ENCODE measurements around the gene MAP9.

Gene MAP9

DNA sequence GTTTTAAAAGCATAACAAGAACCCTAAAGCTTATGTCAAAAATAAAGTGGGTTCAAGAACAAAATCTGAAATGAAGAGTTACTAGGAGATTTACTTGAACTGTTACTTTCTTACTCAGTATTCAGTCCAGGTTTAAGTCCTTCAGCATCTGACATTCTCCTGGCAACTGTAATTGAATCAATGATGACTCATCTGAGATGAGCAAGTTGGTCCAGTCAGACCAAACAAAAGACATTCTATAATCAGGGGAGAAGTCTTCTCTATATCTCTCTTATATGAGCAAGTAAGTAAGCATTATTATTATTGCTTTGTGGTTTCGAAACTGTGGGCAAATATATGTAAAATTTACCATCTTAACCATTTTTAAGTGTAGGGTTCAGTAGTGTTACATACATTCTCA lies 34.6 kb downstream of the MAP9 start:
- TF ChIP-seq CTCF (IDR thresholded peaks at IDR 0.05), result no peak

DNA sequence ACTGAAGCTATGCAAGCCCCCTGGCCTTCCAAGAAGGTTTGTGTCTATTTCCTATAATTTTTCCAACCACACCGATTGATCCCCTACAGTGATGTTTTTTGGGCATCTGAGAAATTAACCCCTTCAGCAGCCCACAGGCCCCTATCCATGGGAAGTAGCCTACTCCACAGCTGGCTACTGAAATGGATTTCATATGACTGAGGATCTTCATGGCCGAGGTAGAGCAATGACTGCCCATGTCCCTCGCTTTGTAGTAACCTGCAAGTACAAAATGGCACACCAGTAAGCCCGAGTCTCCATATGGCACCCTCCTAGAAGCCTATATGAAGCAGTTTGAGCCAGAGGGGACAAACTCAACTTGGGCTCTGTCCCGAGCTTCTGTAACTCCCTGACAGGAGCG lies 36.8 kb downstream of the MAP9 start:
- no peak for TF ChIP-seq CTCF (IDR thresholded peaks at IDR 0.05)

DNA sequence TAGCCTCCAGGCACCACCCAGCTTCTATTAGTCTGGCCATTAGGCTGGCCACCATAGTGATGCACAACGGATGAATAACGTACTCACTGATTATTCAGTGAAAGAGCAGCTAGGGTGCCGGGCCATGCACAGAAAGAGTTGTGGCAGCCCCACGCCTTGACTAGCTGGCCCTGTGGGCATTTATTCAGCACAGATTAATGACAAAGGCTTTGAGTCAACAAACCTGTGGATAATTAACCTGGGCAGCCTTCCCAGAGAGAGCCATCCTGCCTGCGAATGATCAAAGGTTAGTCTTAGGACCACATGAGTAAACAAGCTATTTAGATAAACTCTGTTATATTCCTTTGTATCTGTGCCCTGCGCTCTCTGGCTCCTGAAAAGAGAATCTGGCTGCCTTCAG lies 37.2 kb downstream of the MAP9 start:
- TF ChIP-seq CTCF (IDR thresholded peaks at IDR 0.05), result no peak

DNA sequence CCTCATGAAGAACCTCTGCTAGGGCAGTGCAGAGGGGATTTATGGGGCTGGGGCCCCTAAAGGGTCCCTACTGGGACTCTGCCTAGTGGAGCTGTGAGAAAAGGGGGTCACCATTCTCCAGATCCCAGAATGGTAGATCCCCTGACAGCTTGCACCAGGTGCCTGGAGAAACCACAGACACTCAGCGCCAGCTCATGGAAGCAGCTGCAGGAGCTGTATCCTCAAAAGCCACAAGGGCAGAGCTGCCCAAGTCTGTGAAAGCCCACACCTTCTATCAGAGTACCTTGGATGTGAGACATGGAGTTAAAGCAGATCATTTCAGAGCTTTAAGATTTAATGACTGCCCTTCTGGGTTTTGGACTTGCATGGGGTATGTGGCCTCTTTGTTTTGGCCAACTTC lies 38.6 kb downstream of the MAP9 start:
- TF ChIP-seq CTCF (IDR thresholded peaks at IDR 0.05), result no peak

DNA sequence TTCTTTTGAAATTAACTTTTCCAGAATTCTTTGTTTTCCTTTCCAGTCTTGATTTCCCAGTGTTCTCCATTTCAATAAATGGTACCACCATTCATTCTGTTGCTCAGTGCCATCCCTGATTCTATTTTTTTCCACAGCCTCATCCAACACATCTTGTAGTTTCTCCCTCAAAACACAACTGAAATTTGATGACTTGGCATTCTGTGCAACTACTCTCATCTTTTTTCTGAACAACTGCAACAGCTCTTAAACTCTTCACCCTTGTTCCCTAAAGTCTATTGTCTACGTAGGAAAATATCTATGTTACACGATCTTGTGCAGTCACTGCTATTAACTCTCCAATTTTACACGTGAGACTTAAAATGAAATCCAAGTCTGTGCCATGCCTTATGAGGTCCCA lies 40.5 kb downstream of the MAP9 start:
- no peak for TF ChIP-seq CTCF (IDR thresholded peaks at IDR 0.05)

- no peak for TF ChIP-seq CTCF (IDR thresholded peaks at IDR 0.05)
These were observed 45.3 kb downstream of the MAP9 start for GRCh38 chr4:155331478-155331877.

DNA sequence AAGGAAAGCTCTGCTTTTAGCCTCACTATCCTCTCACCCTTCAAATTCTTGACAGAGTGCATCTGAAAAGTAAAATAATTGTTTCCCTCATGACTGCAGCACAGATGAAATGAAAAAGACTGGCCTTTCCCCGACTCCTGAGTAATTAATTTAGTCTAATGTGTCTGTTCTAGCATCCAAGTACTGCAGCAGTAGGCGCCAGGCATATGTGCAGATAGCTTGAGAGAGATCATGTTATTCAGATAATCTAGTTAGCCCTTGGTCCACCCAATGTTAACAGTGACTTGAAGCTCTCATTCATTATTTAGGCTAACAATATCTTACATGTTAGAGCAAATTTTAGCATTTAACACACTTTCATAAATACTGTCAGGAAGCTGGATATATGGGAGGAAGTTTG lies 54.0 kb downstream of the MAP9 start:
- no peak for TF ChIP-seq CTCF (IDR thresholded peaks at IDR 0.05)

GRCh38 chr4:155321006-155321405 lies 55.8 kb downstream of the MAP9 start:
- no peak for TF ChIP-seq CTCF (IDR thresholded peaks at IDR 0.05)
